ENCODE data around the gene COL8A1.

Gene COL8A1

GRCh38 chr3:99762901-99763300 lies 124.5 kb downstream of the COL8A1 start:
- DNase-seq: no peak

- DNase-seq: no peak
These were observed 126.0 kb downstream of the COL8A1 start for GRCh38 chr3:99764377-99764776.

GRCh38 chr3:99765042-99765942 lies 126.9 kb downstream of the COL8A1 start:
- no peak for DNase-seq

- DNase-seq: no peak
These were observed 128.9 kb downstream of the COL8A1 start for GRCh38 chr3:99767291-99767690.

GRCh38 chr3:99768126-99768525 lies 129.7 kb downstream of the COL8A1 start:
- no peak for DNase-seq

GRCh38 chr3:99768808-99769501 lies 130.6 kb downstream of the COL8A1 start:
- no peak for DNase-seq

GRCh38 chr3:99772171-99772570 lies 133.8 kb downstream of the COL8A1 start:
- no peak for DNase-seq

GRCh38 chr3:99772671-99773070 lies 134.3 kb downstream of the COL8A1 start:
- no peak for DNase-seq

- DNase-seq: no peak
These were observed 136.1 kb downstream of the COL8A1 start for GRCh38 chr3:99774467-99774866.

GRCh38 chr3:99776516-99777209 lies 138.3 kb downstream of the COL8A1 start:
- no peak for DNase-seq

- DNase-seq: no peak
These were observed 138.8 kb downstream of the COL8A1 start for GRCh38 chr3:99777210-99777549.

- DNase-seq: no peak
These were observed 139.3 kb downstream of the COL8A1 start for GRCh38 chr3:99777708-99778107.

GRCh38 chr3:99780749-99781148 lies 142.4 kb downstream of the COL8A1 start:
- DNase-seq: no peak

- no peak for DNase-seq
These were observed 143.4 kb downstream of the COL8A1 start for GRCh38 chr3:99781761-99782160.

- no peak for DNase-seq
These were observed 144.7 kb downstream of the COL8A1 start for GRCh38 chr3:99783011-99783573.

- DNase-seq: peak; percentile 19 to 21
These were observed 150.8 kb downstream of the COL8A1 start for GRCh38 chr3:99789011-99789721.

- DNase-seq: no peak
These were observed 156.1 kb downstream of the COL8A1 start for GRCh38 chr3:99794485-99794884.

- no peak for DNase-seq
These were observed 157.2 kb downstream of the COL8A1 start for GRCh38 chr3:99795573-99795972.

- DNase-seq: no peak
These were observed 161.0 kb downstream of the COL8A1 start for GRCh38 chr3:99799422-99799821.

GRCh38 chr3:99803297-99803696 lies 164.9 kb downstream of the COL8A1 start:
- no peak for DNase-seq

GRCh38 chr3:99805160-99805559 lies 166.8 kb downstream of the COL8A1 start:
- DNase-seq: no peak

GRCh38 chr3:99808163-99808794 lies 169.9 kb downstream of the COL8A1 start:
- DNase-seq: peak; percentile 30 to 61

Measured in inflammatory macrophage (primary cell).